WI38 (cell line): Measurements from ENCODE around the gene WFDC5.
A peak's percentile ranks its signal among the peaks of the same experiment; 100 is the strongest.

Source experiments
- H3K4me3 ChIP-seq: 2 replicates; pipeline ENCODE4 v1.5.1; 2011; ENCODE audit warnings: low read depth, mild to moderate bottlenecking, control low read depth, low read length
- CTCF ChIP-seq: IDR thresholded peaks from 2 replicates; pipeline ENCODE4 v1.5.1; 2012; ENCODE audit warnings: low read depth, mild to moderate bottlenecking, control low read depth, low read length

Gene WFDC5

GRCh38 chr20:45080867-45081624 is 33.9 kb downstream of the WFDC5 start:
- TF ChIP-seq CTCF: peak; percentile 44; the same call in 1 of the 2 replicates
- H3K4me3 ChIP-seq: no peak overlapping the region

DNA sequence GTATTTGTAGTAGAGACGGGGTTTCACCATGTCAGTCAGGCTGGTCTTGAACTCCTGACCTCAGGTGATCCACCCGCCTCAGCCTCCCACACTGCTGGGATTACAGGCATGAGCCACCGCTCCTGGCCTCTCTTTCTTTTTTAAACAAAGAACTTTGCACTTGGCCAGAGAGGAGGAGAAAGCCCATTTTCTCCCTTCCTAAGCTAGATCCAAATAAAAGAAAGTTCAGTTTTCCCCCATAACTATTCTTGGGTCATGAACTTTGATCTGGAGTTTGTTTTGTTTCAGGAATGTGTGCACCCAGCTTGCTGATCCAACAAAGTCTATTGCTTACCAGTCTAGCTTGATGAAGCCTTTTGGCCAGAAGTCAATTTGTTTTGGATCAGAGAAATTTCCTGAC is 37.4 kb downstream of the WFDC5 start:
- no peak overlapping the region for H3K4me3 ChIP-seq
- TF ChIP-seq CTCF: no peak

GRCh38 chr20:45073221-45073620 is 41.8 kb downstream of the WFDC5 start:
- TF ChIP-seq CTCF: no peak
- H3K4me3 ChIP-seq: no peak overlapping the region

GRCh38 chr20:45072066-45072465 is 42.9 kb downstream of the WFDC5 start:
- no peak overlapping the region for H3K4me3 ChIP-seq
- no peak for TF ChIP-seq CTCF

DNA sequence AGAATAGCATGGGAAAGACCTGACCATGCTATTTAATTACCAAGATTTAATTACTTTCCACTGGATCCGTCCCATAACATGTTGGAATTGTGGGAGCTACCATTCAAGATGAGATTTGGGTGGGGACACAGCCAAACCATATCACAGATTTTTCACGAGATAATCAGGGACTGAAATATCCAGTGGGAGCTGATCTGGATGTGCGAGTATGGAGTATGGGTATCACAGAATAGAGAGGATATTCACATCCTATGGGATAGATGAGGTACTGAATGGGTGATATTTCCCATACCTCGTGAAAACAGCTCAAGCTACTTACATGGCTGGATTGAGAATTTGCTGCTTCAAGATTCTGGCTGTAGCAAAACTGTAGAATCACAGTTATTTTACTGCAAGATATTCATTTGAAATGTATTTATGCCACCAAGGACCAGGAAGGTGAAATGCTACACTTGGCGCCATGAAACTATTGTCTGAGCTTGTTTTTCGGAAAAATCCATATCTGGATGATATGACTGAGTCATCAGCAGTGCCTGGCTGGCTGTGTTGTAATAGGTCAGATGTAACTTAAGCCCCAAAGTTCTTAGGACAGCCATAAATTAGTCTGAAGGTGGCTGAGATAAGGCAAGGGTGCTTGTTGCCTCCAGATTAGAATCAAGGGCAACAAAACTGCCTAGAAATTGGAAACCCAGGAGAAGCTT is 43.9 kb downstream of the WFDC5 start:
- no peak overlapping the region for H3K4me3 ChIP-seq
- TF ChIP-seq CTCF: no peak

DNA sequence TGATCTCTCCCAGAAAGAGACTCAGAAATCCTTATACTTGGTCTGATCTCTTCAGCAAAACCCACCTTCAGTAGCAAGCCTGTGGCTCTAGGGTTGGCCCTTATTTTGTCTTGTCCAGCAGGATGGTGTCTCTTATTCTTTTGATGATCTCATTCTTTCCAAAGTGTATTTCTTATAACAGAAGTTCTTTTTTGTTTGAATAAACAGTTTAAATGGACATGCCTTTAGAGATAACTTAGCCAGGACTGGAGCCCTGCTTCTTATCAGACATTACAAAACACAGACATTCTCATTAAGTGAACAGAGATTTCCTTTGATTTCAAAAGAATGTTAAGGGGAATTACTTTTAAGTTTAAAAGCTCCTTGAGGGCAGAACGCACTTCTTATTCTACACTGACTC is 45.7 kb downstream of the WFDC5 start:
- no peak for TF ChIP-seq CTCF
- H3K4me3 ChIP-seq: no peak overlapping the region

DNA sequence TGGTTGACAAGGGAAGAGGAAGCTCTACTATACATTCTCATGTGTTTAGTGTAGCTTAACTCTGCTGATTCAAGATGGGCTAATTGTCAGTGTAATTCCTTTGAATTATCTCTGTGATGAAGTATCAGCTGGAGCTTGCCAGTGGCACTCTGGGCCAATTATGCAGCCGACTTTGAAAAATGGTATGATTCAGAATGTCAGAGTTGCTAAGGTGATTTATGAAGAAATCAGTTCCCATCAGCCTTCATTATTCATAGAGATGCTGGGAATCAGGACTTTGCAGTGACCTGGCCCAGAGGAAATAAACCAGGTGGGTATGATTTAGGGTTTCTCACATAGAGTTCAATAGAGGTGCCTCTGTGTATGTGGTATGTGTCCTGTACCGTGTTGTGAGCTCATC is 47.4 kb downstream of the WFDC5 start:
- H3K4me3 ChIP-seq: no peak overlapping the region
- no peak for TF ChIP-seq CTCF
